Mesothelial cell of epicardium (in vitro differentiated cells): ENCODE data around the gene ADAM15. TPM values are rescaled to one million over a fixed set of nuclear protein-coding genes. Genes with fewer than 3 reads are reported as not detected.

Source experiments
- DNase-seq, 2 experiments: peaks; one replicate each; pipeline ENCODE4 v3.0.0; 2021; ENCODE audit warnings: low spot score in 2 of 2; ENCODE audit not compliant: unreplicated experiment in 2 of 2
- H3K27ac Mint-ChIP-seq: 2 replicates; pipeline ENCODE4 v1.8.0; 2021; ENCODE audit warnings: mixed read lengths
- H3K27me3 Mint-ChIP-seq: 2 replicates; pipeline ENCODE4 v1.8.0; 2021; ENCODE audit warnings: low read depth, mixed read lengths
- H3K36me3 Mint-ChIP-seq: 2 replicates; pipeline ENCODE4 v1.8.0; 2021; ENCODE audit warnings: mixed read lengths
- H3K4me1 Mint-ChIP-seq: 2 replicates; pipeline ENCODE4 v1.8.0; 2021; ENCODE audit warnings: mixed read lengths
- H3K4me3 Mint-ChIP-seq: 2 replicates; pipeline ENCODE4 v1.8.0; 2021; ENCODE audit warnings: mild to moderate bottlenecking, moderate library complexity, mixed read lengths
- H3K9me3 Mint-ChIP-seq: 2 replicates; pipeline ENCODE4 v1.8.0; 2021; ENCODE audit warnings: mixed read lengths
- CTCF ChIP-seq: fragments of 200-600 bp; sonication (generic); IDR thresholded peaks from one replicate; pipeline ENCODE4 v1.5.0; 2021; ENCODE audit warnings: antibody characterized with exemption; ENCODE audit not compliant: unreplicated experiment
- total RNA-seq: library from RNA; stranded (reverse); gene quantifications from 3 replicates; pipeline ENCODE4 v1.2.1, GENCODE V29; 2021

ADAM15 gene
- 32.7 to 36.1 TPM (median 36.1 TPM) in 3 replicates for total RNA-seq

- peak; percentile 73 to 90 for DNase-seq
- peak within 1 kb of the TSS; percentile 86 for H3K27ac Mint-ChIP-seq
- H3K9me3 Mint-ChIP-seq = no peaks in the 10 kb centered on the region
- H3K4me3 Mint-ChIP-seq = peak within 1 kb of the TSS; percentile 79
- no peaks in the 10 kb centered on the region for H3K36me3 Mint-ChIP-seq
- H3K4me1 Mint-ChIP-seq = peaks cover 28% of the 10 kb centered on the region
- peak; percentile 97 for TF ChIP-seq CTCF
- H3K27me3 Mint-ChIP-seq = peaks cover 13% of the 10 kb centered on the region
These were observed at the start of gene ADAM15 for GRCh38 chr1:155050560-155051341. ADAM15 (plus strand) TSS chr1:155051316; CDS start chr1:155051387, 71 bp downstream.

GRCh38 chr1:155001425-155001674 is 49.8 kb upstream of the ADAM15 start:
- H3K27me3 Mint-ChIP-seq = no peaks in the 10 kb centered on the region
- H3K9me3 Mint-ChIP-seq = no peaks in the 10 kb centered on the region
- peak overlapping the region; percentile 90 for H3K4me3 Mint-ChIP-seq
- TF ChIP-seq CTCF = no peak
- H3K4me1 Mint-ChIP-seq = peaks cover 27% of the 10 kb centered on the region
- H3K27ac Mint-ChIP-seq = peak overlapping the region; percentile 90
- no peak for DNase-seq
- no peaks in the 10 kb centered on the region for H3K36me3 Mint-ChIP-seq

- TF ChIP-seq CTCF = no peak
- H3K4me3 Mint-ChIP-seq = peak overlapping the region; percentile 90
- H3K27me3 Mint-ChIP-seq = no peaks in the 10 kb centered on the region
- peak overlapping the region; percentile 92 for H3K27ac Mint-ChIP-seq
- H3K4me1 Mint-ChIP-seq = peaks cover 27% of the 10 kb centered on the region
- peak; percentile 98 to 99 for DNase-seq
- no peaks in the 10 kb centered on the region for H3K36me3 Mint-ChIP-seq
- H3K9me3 Mint-ChIP-seq = no peaks in the 10 kb centered on the region
These were observed 49.2 kb upstream of the ADAM15 start for GRCh38 chr1:155001675-155002463.

GRCh38 chr1:155002464-155003226 is 48.5 kb upstream of the ADAM15 start, which contains the start of gene ZBTB7B:
ZBTB7B (plus strand) TSS chr1:155002802; CDS start chr1:155014661, 11,859 bp downstream.
- H3K27me3 Mint-ChIP-seq = no peaks in the 10 kb centered on the region
- no peaks in the 10 kb centered on the region for H3K36me3 Mint-ChIP-seq
- peak within 1 kb of the TSS; percentile 92 for H3K27ac Mint-ChIP-seq
- H3K4me3 Mint-ChIP-seq = peak within 1 kb of the TSS; percentile 96
- H3K4me1 Mint-ChIP-seq = peaks cover 27% of the 10 kb centered on the region
- DNase-seq = no peak
- no peak for TF ChIP-seq CTCF
- no peaks in the 10 kb centered on the region for H3K9me3 Mint-ChIP-seq

- peak in 1 of 2 experiments; percentile 57 for DNase-seq
- H3K4me1 Mint-ChIP-seq = peaks cover 25% of the 10 kb centered on the region
- TF ChIP-seq CTCF = no peak
- H3K27me3 Mint-ChIP-seq = no peaks in the 10 kb centered on the region
- no peaks in the 10 kb centered on the region for H3K9me3 Mint-ChIP-seq
- H3K27ac Mint-ChIP-seq = peak overlapping the region; percentile 92
- H3K36me3 Mint-ChIP-seq = no peaks in the 10 kb centered on the region
- peak overlapping the region; percentile 96 for H3K4me3 Mint-ChIP-seq
These were observed 47.8 kb upstream of the ADAM15 start for GRCh38 chr1:155003227-155003765.
